HG03108 (cell line): ENCODE measurements around the gene SERPINA1.
"Not testable (repeated sequence)": the region's sequence is repeated elsewhere in the genome, so short reads cannot be mapped to it uniquely, and the experiment has no call there.

Source experiments
- ATAC-seq: cut with Tn5 transposase; IDR thresholded peaks from one replicate; pipeline ENCODE4 v1.9.1; 2021; ENCODE audit warnings: moderate library complexity; ENCODE audit not compliant: unreplicated experiment

The SERPINA1 gene

GRCh38 chr14:94349276-94349675 is 39.1 kb downstream of the SERPINA1 start:
- ATAC-seq: no peak

GRCh38 chr14:94348836-94349235 is 39.6 kb downstream of the SERPINA1 start:
- ATAC-seq: no peak

- ATAC-seq: no peak
These were observed 41.6 kb downstream of the SERPINA1 start for GRCh38 chr14:94346841-94347240.

GRCh38 chr14:94346065-94346786 is 42.2 kb downstream of the SERPINA1 start:
- not testable (repeated sequence) for ATAC-seq

- ATAC-seq: no peak
These were observed 42.9 kb downstream of the SERPINA1 start for GRCh38 chr14:94345344-94346064.

- no peak for ATAC-seq
These were observed 44.0 kb downstream of the SERPINA1 start for GRCh38 chr14:94344389-94344788.

GRCh38 chr14:94343238-94344005 is 45.0 kb downstream of the SERPINA1 start:
- ATAC-seq: no peak

GRCh38 chr14:94342334-94342934 is 46.0 kb downstream of the SERPINA1 start:
- no peak for ATAC-seq

GRCh38 chr14:94341656-94342333 is 46.6 kb downstream of the SERPINA1 start:
- ATAC-seq: no peak

GRCh38 chr14:94340533-94340932 is 47.9 kb downstream of the SERPINA1 start:
- ATAC-seq: no peak

GRCh38 chr14:94338023-94338422 is 50.4 kb downstream of the SERPINA1 start:
- ATAC-seq: no peak

GRCh38 chr14:94337274-94337673 is 51.1 kb downstream of the SERPINA1 start:
- no peak for ATAC-seq

- ATAC-seq: no peak
These were observed 53.5 kb downstream of the SERPINA1 start for GRCh38 chr14:94334872-94335271.

- ATAC-seq: no peak
These were observed 55.8 kb downstream of the SERPINA1 start for GRCh38 chr14:94332587-94332986.

GRCh38 chr14:94332063-94332583 is 56.3 kb downstream of the SERPINA1 start:
- no peak for ATAC-seq

GRCh38 chr14:94331462-94331861 is 56.9 kb downstream of the SERPINA1 start:
- no peak for ATAC-seq

GRCh38 chr14:94330857-94331256 is 57.5 kb downstream of the SERPINA1 start:
- no peak for ATAC-seq

GRCh38 chr14:94330432-94330831 is 58.0 kb downstream of the SERPINA1 start:
- ATAC-seq: no peak

- no peak for ATAC-seq
These were observed 58.5 kb downstream of the SERPINA1 start for GRCh38 chr14:94329857-94330256.

- no peak for ATAC-seq
These were observed 60.2 kb downstream of the SERPINA1 start for GRCh38 chr14:94328196-94328595.
